HG03432 (cell line): Measurements from ENCODE around the gene OTUD6A.
"Not testable (repeated sequence)": the region's sequence is repeated elsewhere in the genome, so short reads cannot be mapped to it uniquely, and the experiment has no call there.

Experiments
- ATAC-seq: cut with Tn5 transposase; IDR thresholded peaks from one replicate; pipeline ENCODE4 v1.9.1; 2021; ENCODE audit warnings: mild to moderate bottlenecking, moderate library complexity; ENCODE audit not compliant: unreplicated experiment

OTUD6A gene

GRCh38 chrX:70044541-70045245, 17.6 kb upstream of the OTUD6A start:
- ATAC-seq = no peak

DNA sequence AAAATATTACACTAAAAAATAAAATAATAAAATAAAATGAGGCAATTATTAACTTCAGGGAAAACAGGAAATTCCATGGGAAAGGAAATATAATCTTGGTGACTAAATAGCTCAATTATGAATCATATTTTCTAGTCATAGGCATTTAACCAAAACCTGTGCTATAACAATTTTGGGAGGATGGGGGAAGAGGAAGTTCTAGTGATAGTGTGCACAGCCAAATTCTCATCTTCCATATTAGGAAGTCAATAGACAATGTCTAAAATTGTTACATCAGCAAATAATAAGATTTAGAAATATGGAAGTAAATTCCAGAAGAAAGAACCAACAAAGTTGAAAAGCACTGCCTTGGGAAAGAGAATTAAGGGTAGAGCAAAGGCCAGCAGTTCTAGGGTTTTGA, 15.3 kb upstream of the OTUD6A start:
- ATAC-seq = no peak

DNA sequence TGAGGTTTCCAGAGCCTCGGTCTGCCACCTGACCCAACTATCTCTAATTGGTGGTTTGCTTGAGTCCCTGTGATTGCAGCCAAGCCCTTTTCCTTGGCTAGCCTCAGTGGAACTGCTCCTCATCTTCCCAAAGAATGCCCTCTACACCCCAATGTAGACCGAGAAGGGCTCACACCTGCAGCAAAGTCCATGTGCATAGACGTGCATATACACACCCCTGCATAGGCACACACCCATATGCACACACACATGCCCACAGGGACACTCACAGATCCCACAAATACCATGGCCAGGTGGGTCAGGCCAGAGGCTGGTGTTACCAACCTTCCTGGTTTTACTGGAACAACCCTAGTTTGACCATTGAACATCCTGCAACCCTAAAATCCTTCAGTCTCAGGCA, 12.9 kb upstream of the OTUD6A start:
- no peak for ATAC-seq

DNA sequence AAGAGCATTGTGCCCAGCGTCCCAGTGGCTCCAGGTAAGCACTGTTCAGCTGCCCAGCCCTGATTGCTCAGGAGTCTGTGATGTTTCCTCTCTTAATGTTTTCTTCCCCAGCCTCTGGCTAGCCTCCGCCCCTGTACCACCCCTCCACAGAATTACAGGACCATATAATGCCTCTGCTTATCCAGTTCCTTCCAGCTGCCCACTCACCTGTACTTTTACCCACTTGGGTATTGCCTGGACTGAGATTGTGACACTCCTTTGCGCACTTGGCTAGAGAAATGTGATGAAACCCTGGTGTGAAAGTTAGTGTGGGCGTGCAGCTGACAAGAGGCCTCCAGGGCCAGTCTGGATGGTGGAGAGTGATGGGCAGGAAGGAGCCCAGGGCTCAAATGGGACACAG, 12.3 kb upstream of the OTUD6A start, which contains the start of gene AWAT2:
Gene AWAT2, minus strand, starts transcription at position 14 of the 400 bp plus-strand sequence. Its CDS starts 6 bp downstream, at position 8.
- ATAC-seq = no peak

DNA sequence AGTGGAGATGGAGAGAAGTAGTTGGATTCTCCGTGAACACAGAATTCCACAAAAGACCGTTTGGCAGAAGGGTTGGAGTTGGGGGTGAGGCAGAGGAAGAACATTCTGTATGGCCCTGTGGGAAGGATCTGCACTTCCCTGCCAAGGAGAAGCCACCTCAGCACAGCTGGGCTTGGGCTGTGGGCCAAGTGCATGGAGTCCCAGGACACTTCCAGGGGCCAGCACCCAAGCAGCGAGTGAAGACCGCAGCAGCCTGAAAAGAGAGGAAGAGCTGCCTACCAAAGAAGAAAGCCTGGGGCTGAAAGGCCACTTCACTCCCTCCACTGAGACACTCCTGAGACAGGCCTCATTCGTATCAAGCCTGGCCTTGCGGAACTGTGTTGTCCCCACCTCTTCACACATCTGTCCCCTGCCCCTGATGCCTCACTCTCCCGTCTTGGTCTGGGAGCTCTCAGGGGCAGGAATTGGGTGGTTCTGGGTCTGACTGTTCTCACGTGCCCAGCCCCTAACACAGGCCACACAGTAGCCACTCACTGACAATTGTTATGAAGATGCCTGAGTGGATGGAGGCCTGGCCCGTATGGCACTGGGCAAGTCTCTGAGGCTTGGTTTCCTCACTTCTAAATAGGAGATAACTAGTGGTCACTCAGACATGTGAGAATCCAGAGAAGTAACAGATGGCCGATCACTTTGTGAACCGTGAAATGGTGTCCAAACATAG, 9.2 kb upstream of the OTUD6A start:
- no peak for ATAC-seq

DNA sequence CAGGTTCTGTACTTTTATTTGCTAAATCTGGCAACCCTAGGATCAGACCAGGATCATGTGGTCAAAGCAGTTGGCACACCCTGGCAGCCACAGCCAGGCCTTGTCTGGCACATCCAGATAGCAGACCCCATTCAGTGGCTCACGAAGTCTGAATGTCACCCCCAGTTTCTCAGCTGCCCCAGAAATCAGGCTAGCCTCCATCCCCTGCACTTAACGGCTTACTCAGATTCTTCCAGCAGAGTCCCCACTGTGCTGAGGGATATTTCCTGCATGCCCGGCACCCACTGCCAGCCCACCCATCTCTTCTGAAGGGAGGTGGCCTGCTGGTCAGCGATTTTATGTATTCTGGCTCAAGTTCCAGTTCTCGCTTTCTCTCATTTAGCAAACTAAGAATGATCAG, 7.9 kb upstream of the OTUD6A start:
- no peak for ATAC-seq

GRCh38 chrX:70062961-70063550, 799 bp downstream of the OTUD6A start:
- no peak for ATAC-seq

DNA sequence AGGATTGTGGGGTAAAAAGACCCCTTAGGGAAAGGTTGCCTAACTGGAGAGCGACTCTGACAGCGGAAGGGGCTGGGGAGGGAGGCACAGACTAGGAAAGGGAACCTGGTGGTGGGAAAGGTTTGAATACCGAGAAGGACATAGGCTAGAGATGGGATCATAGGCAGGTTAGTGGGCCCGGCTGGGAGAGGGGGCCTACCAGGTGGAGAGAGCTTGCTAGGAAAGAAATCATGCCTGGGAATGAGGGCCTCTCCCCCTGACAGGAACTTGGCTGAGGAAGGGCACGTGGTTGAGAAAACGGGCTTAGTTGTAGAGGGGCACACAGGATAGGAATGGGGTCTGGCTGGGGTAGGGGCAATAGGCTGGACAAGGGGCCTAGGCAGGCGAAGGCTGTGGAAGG, 4.4 kb downstream of the OTUD6A start:
- no peak for ATAC-seq

- no peak for ATAC-seq
Measured at GRCh38 chrX:70079297-70079696, 17.0 kb downstream of the OTUD6A start.

DNA sequence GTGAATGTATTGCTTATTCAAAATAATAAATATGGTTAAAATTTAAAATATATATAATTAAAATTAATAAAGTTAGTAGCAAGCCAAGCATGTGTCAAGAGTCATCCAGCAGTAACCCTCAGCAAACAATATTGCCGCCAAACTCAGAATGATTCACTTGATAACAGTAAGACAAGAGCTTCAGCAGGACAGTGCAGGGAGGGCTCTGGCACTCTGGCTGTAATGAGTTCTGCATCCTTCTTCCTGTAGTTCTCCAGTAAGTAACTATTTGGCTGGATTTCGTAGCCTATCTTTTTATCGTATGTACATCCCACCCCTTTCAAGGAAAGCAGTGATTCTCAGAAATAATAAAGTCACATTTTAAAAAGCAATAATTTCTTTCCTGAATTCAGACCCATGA, 17.6 kb downstream of the OTUD6A start:
- ATAC-seq = no peak

DNA sequence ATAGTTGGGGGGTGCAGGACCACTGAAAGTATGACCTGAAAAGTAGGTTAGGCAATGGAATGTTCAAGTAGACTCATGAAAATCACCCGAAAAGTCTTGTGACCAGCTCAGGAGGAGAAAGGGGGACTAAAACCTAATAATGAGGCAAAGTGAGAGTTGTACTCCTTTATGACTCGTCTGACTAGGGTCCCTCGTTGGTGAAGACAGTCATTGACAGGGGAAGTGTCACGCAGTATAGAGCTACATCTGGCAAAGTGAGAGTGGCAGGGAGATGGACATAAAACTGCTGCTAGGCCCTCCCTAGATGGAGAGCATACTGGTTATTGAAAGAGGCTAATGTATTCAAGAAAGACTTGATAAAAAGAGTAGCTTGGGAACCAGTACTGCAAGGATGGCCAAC, 20.5 kb downstream of the OTUD6A start:
- no peak for ATAC-seq

- no peak for ATAC-seq
Measured at GRCh38 chrX:70084592-70085240, 22.5 kb downstream of the OTUD6A start.

- ATAC-seq = no peak
Measured at GRCh38 chrX:70087857-70088630, 25.8 kb downstream of the OTUD6A start.

GRCh38 chrX:70088751-70089150, 26.5 kb downstream of the OTUD6A start:
- ATAC-seq = no peak

- ATAC-seq = no peak
Measured at GRCh38 chrX:70089604-70090297, 27.5 kb downstream of the OTUD6A start.

- ATAC-seq = no peak
Measured at GRCh38 chrX:70092247-70092646, 30.0 kb downstream of the OTUD6A start.

GRCh38 chrX:70096052-70096451, 33.8 kb downstream of the OTUD6A start:
- ATAC-seq = no peak

DNA sequence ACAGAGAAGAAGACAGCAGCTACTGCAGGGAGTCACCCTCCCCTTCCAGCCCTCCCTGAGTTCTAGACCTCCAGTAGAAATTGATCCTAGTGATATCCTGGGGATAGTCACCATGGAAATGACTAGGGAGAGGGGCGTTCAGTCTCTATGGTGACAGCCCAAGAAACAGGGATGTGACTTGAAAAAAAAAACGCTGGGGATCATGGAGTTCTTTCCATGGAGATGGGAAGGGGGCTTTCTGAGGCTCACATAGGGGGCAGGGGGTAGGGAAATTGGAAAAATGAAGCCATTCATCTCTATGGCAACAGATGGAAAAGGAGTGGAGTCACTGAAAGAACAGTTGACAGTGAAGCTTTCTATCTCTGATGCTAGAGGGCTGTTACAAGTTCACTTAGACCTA, 43.0 kb downstream of the OTUD6A start:
- no peak for ATAC-seq

DNA sequence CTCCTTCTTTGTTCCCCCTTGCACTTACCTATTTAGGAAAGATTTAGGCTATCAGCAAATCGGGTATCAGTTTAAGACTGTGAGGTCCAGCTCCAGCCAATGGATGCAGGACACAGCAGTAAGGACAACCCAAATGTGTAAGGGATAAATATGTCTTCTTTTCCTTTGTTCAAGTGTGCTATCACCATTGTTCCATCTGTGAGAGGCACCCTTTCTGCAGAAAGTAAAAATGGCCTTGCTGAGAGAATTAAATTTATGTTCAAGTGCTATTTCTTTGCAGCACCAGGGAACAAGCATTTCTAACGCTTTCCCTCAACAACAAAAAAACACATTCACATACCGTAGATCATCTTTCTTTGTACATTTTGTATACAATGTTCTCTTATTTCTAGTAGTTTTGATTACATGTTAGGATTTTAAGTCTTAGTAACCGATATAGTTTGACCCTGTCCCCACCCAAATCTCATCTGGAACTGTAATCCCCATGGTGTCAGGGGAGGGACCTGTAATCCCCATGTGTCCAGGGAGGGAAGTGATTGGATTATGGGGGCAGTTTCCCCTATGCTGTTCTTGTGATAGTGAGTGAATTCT, 49.3 kb downstream of the OTUD6A start:
- ATAC-seq = not testable (repeated sequence)
